Astrocyte of the cerebellum (primary cell): Measurements from ENCODE around the gene PTGIR.

Source experiments
- DNase-seq: peaks from one replicate; pipeline ENCODE4 v3.0.0-alpha.2; 2011; ENCODE audit warnings: low read depth
- H3K4me3 ChIP-seq: 2 replicates; pipeline ENCODE4 v1.5.1; 2011; ENCODE audit warnings: mild to moderate bottlenecking, low read depth, low read length, moderate library complexity
- CTCF ChIP-seq: IDR thresholded peaks from 2 replicates; pipeline ENCODE4 v1.5.1; 2012; ENCODE audit warnings: low read length, low read depth, moderate library complexity, mild to moderate bottlenecking; ENCODE audit errors: missing control alignments
- in situ Hi-C: cut with HindIII; loops from 2 replicates; pipeline ENCODE4 v1.10.0; 2017; ENCODE audit warnings: low sequenced_read_pairs

The PTGIR gene

GRCh38 chr19:46648961-46649960 lies 24.4 kb upstream of the PTGIR start:
- TF ChIP-seq CTCF: no peak
- in situ Hi-C loops: no loop called here
- H3K4me3 ChIP-seq: no peak overlapping the region
- DNase-seq: no peak

GRCh38 chr19:46648060-46648960 lies 23.4 kb upstream of the PTGIR start:
- no peak for DNase-seq
- no peak overlapping the region for H3K4me3 ChIP-seq
- no peak for TF ChIP-seq CTCF
- in situ Hi-C loops: no loop called here

- no peak for TF ChIP-seq CTCF
- no peak overlapping the region for H3K4me3 ChIP-seq
- in situ Hi-C loops: no loop called here
- DNase-seq: no peak
Measured at GRCh38 chr19:46646402-46646801, 21.5 kb upstream of the PTGIR start.

- TF ChIP-seq CTCF: no peak
- in situ Hi-C loops: no loop called here
- H3K4me3 ChIP-seq: no peak overlapping the region
- no peak for DNase-seq
Measured at GRCh38 chr19:46644720-46645119, 19.8 kb upstream of the PTGIR start.

GRCh38 chr19:46640656-46641055 lies 15.8 kb upstream of the PTGIR start:
- in situ Hi-C loops: no loop called here
- no peak for DNase-seq
- TF ChIP-seq CTCF: no peak
- H3K4me3 ChIP-seq: no peak overlapping the region
